Lower leg skin (tissue), 4 donors: Measurements from ENCODE around the gene SCFD2. TPM values are rescaled to one million over a fixed set of nuclear protein-coding genes. Genes with fewer than 3 reads are reported as not detected.

Experiments used
- DNase-seq, 2 donors: peaks; one replicate each; pipeline ENCODE4 v3.0.0-alpha.2; 2019; ENCODE audit warnings: low spot score in 2 of 2
- H3K4me3 ChIP-seq: fragments of 200-600 bp; sonication (generic); 2 replicates; pipeline ENCODE4 v1.5.1; 2017; ENCODE audit warnings: mild to moderate bottlenecking, low read depth; ENCODE audit not compliant: poor library complexity, severe bottlenecking
- POLR2A ChIP-seq, 2 donors: fragments of 450-650 bp; IDR thresholded peaks; one replicate each; pipeline ENCODE4 v1.6.1; 2016 to 2017; ENCODE audit warnings: antibody characterized with exemption in 2 of 2, mild to moderate bottlenecking in 1 of 2, moderate library complexity in 1 of 2
- WGBS, 2 donors: methylation state at CpG; one replicate each; pipeline ENCODE4 v1.1.5; 2018; 5-methylcytosine and 5-hydroxymethylcytosine counted together
- intact Hi-C: fragments of 100-400 bp; cut with DNase I; formaldehyde crosslinking; loops from one replicate; pipeline ENCODE4 v1.15.0; 2023; ENCODE audit warnings: low total_unique reads
- total RNA-seq, 4 donors: library from RNA; depleted of rRNA; stranded (reverse); fragments of >200 nt; gene quantifications; one replicate each; pipeline ENCODE4 v1.1.0, GENCODE V29; 2016
- TF ChIP-seq, protein P1 (sequence below), 3 donors: fragments of 450-650 bp; IDR thresholded peaks; one replicate each; pipeline ENCODE4 v1.5.1; 2016; ENCODE audit warnings: antibody characterized with exemption in 3 of 3, mild to moderate bottlenecking in 3 of 3, moderate library complexity in 2 of 3

The SCFD2 gene
- total RNA-seq, 4 donors from 2014 or later: 13.6 to 23.3 (median 19.0) TPM

DNA sequence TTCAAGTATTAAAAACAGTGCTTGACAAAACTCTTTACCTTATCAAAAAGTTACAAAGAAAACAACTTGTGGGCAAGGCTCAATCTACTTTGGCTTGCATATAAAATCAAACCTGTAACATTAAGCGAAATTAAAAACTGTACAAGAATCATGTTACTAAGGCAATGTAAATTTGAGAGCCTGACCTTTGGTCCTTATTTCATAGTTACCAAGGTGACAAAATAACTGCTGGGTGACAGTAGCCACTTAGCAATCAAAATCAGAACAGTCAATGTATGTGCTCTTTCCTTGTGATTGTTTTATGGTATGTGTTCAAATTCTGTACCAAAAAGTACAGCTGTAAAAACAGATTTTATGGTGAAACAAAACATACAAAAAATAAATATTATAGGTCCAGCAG is 299.7 kb downstream of the SCFD2 start:
- intact Hi-C loops: no loop called here
- DNase-seq: no peak
- H3K4me3 ChIP-seq: no peak overlapping the region
- WGBS, 2 donors: 96 to 97% methylated on average over 1 of the region's 1 CpG
- no peak for TF ChIP-seq POLR2A (IDR thresholded peaks at IDR 0.05)
- TF ChIP-seq, protein P1, sequence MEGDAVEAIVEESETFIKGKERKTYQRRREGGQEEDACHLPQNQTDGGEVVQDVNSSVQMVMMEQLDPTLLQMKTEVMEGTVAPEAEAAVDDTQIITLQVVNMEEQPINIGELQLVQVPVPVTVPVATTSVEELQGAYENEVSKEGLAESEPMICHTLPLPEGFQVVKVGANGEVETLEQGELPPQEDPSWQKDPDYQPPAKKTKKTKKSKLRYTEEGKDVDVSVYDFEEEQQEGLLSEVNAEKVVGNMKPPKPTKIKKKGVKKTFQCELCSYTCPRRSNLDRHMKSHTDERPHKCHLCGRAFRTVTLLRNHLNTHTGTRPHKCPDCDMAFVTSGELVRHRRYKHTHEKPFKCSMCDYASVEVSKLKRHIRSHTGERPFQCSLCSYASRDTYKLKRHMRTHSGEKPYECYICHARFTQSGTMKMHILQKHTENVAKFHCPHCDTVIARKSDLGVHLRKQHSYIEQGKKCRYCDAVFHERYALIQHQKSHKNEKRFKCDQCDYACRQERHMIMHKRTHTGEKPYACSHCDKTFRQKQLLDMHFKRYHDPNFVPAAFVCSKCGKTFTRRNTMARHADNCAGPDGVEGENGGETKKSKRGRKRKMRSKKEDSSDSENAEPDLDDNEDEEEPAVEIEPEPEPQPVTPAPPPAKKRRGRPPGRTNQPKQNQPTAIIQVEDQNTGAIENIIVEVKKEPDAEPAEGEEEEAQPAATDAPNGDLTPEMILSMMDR (IDR thresholded peaks at IDR 0.05): no peak

DNA sequence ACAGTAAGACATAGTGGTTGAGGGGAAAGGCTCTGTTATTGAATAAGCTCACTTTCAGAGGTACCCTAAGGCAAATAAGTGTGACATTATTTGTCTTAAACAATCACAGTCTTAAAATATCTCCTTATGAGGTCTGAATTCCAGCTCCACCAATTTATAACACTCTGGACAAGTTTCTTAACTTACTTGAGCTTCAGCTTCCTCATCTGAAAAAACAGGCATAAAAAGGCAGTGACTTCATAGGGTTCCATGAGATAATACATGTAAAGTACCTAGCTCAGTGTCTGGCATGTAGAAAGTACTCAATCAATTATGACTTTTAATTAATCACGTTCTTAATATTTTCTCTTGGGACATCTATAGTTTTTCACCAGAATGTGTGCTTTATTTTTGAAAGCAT is 301.3 kb downstream of the SCFD2 start:
- intact Hi-C loops: no loop called here

DNA sequence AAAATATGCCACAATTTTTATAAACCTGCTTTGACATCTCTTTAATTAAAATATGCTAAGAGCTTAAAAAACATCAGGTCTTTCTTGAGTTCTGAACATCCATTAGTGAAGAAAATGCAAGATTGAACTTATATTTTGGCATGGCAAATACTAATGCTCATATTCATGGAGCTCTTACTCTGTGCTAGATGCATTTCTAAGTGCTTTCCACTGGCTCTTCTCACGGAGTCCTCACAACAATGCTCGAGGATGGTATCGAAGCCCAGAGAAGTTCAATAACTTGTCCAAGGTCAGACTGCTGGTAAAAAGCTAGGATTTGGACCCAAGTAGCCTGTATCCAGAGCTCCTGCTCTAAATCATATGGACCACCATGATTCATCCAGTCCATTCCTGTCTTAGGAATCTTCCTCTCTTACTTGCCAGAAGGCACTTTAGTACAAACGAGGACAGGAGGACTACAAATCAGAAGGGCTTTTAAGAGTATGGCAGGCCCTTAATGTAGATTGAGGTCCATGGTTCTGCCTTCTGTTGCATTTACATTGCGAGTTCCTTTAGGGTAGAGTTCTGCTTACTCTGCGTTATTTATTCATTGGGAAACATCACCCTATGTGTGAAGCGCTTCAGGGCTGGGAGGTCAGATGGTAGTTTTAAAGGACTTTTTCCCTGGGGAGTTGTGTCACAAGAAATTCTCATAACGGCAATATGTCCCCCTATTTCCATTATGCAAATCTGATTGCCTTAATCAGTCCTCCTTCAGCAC is 304.6 kb downstream of the SCFD2 start:
- TF ChIP-seq, protein P1 (IDR thresholded peaks at IDR 0.05): no peak
- TF ChIP-seq POLR2A (IDR thresholded peaks at IDR 0.05): no peak
- WGBS, 2 donors: 94 to 96% methylated on average over 8 of the region's 8 CpGs
- no peak for DNase-seq
- H3K4me3 ChIP-seq: no peak overlapping the region
- intact Hi-C loops: no loop called here

More for the DNA sequence above, 301.3 kb downstream of the SCFD2 start:
- WGBS, 2 donors: 42 to 45% methylated on average over 1 of the region's 1 CpG
- TF ChIP-seq, protein P1 (IDR thresholded peaks at IDR 0.05): no peak
- TF ChIP-seq POLR2A (IDR thresholded peaks at IDR 0.05): no peak
- no peak overlapping the region for H3K4me3 ChIP-seq
- no peak for DNase-seq

DNA sequence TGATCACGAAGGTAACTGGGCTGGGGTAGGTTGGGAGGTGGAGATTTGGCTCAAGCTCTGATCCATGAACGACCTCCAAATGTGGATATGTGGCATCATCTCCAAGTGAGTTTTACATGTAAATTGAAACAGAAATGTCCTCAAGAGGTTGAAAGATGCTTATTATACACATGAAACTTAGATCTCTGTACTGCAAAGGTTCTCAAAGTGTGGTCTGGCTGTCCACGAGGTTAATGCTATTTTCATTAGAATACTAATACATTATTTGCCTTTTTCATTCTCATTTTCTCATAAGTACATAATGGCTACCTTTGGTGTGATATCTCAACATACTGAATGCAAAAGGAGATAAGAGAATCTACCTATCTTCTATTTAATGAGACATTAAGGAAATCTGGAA is 305.6 kb downstream of the SCFD2 start:
- TF ChIP-seq, protein P1 (IDR thresholded peaks at IDR 0.05): no peak
- no peak for TF ChIP-seq POLR2A (IDR thresholded peaks at IDR 0.05)
- DNase-seq: no peak
- intact Hi-C loops: no loop called here
- WGBS, 2 donors: 66 to 76% methylated on average over 3 of the region's 3 CpGs
- no peak overlapping the region for H3K4me3 ChIP-seq

DNA sequence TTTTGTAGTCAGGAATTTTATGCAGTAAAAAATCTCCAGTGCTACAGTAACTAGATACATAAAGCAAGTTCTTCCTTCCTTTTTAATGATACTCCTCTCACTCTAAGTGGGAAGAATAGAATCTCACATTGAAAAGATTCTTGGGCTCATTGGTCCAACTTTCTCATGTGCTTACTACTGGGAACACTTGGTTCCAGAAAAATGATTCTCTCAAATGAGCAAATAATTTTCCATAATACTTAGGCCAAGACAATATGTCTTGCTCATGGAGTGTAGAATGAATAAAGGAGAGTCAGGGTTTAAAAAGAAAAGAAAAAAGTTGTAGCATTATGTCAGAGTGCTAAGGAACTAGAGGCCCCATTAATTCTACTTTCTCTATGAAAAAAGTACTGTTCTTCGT is 306.0 kb downstream of the SCFD2 start:
- 93 to 97% methylated on average over 1 of the region's 1 CpG for WGBS, 2 donors
- intact Hi-C loops: no loop called here
- H3K4me3 ChIP-seq: no peak overlapping the region
- TF ChIP-seq, protein P1 (IDR thresholded peaks at IDR 0.05): no peak
- no peak for TF ChIP-seq POLR2A (IDR thresholded peaks at IDR 0.05)
- DNase-seq: no peak

DNA sequence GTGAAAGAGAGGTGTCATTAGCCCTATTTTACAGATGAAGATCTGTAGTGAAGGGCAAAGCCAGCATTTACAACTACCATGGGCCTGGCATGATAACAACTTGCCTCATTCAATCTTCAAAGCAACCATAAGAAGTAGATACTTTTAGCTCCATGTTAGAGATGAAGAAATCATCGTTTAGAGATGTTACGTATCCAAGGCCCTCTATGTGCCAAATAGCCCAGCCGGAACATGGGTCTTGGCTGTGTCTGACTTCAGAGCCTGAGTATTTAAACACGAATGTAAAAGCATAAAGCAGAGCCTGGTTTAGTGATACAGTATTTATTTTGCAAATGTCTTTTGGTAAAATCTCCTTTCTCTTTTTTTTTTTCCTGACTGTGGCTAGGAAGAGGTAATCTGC is 306.6 kb downstream of the SCFD2 start:
- WGBS, 2 donors: 50 to 60% methylated on average over 4 of the region's 4 CpGs
- DNase-seq: no peak
- intact Hi-C loops: no loop called here
- H3K4me3 ChIP-seq: no peak overlapping the region
- TF ChIP-seq POLR2A (IDR thresholded peaks at IDR 0.05): no peak
- TF ChIP-seq, protein P1 (IDR thresholded peaks at IDR 0.05): no peak
